Lung (tissue), 12 donors: Measurements from ENCODE around the gene ALKAL2. TPM values are rescaled to one million over a fixed set of nuclear protein-coding genes. Genes with fewer than 3 reads are reported as not detected.
A peak's percentile ranks its signal among the peaks of the same experiment; 100 is the strongest.

Experiments
- ATAC-seq: fragments of 200-7000 bp; cut with Tn5 transposase; one replicate; pipeline ENCODE4 v1.9.1; 2020; ENCODE audit warnings: moderate number of reproducible peaks; ENCODE audit not compliant: insufficient read depth, low FRiP score
- DNase-seq, 3 donors: peaks; one replicate each; pipeline ENCODE4 v3.0.0-alpha.2; 2013 to 2017
- H3K27ac ChIP-seq, 2 donors: one replicate each; pipeline ENCODE4 v1.5.1; 2013; ENCODE audit warnings: mild to moderate bottlenecking in 2 of 2, moderate library complexity in 2 of 2, control low read depth in 1 of 2, inconsistent platforms in 1 of 2, low read depth in 1 of 2, low read length in 1 of 2
- H3K27me3 ChIP-seq, 3 donors: one replicate each; pipeline ENCODE4 v1.5.1; 2013; ENCODE audit warnings: low read length in 2 of 3; ENCODE audit not compliant: control insufficient read depth in 3 of 3, insufficient read depth in 3 of 3
- H3K36me3 ChIP-seq, 4 donors: one replicate each; pipeline ENCODE4 v1.5.1; 2013; ENCODE audit warnings: low read length in 4 of 4, mild to moderate bottlenecking in 1 of 4, moderate library complexity in 1 of 4; ENCODE audit not compliant: control insufficient read depth in 4 of 4, insufficient read depth in 4 of 4
- H3K4me1 ChIP-seq, 5 donors: one replicate each; pipeline ENCODE4 v1.5.1; 2013; ENCODE audit warnings: low read length in 5 of 5, mild to moderate bottlenecking in 2 of 5, moderate library complexity in 1 of 5; ENCODE audit not compliant: control insufficient read depth in 5 of 5, insufficient read depth in 5 of 5
- H3K4me3 ChIP-seq: one replicate; pipeline ENCODE4 v1.5.1; 2013; ENCODE audit warnings: mild to moderate bottlenecking, control low read depth, moderate library complexity
- H3K9ac ChIP-seq, 2 donors: one replicate each; pipeline ENCODE4 v1.5.1; 2013; ENCODE audit warnings: low read length in 2 of 2, control low read depth in 1 of 2; ENCODE audit not compliant: insufficient read depth in 1 of 2
- H3K9me3 ChIP-seq, 4 donors: one replicate each; pipeline ENCODE4 v1.5.1; 2013; ENCODE audit warnings: low read length in 3 of 4, mild to moderate bottlenecking in 1 of 4, moderate library complexity in 1 of 4; ENCODE audit not compliant: control insufficient read depth in 4 of 4, insufficient read depth in 3 of 4
- CTCF ChIP-seq: IDR thresholded peaks from 2 replicates; pipeline ENCODE4 v1.5.1; 2012; ENCODE audit warnings: mild to moderate bottlenecking; ENCODE audit errors: control extremely low read depth, extremely low read depth
- WGBS, 2 donors: extraction: QIAGEN DNeasy Blood & Tissue Kit; methylation state at CpG; one replicate each; pipeline ENCODE4 v1.1.7; 2013; 5-methylcytosine and 5-hydroxymethylcytosine counted together
- polyA plus RNA-seq, 2 donors: library from polyadenylated mRNA; stranded (reverse); fragments of 200-250 nt; gene quantifications; one replicate each; pipeline ENCODE4 v1.2.1, GENCODE V29; 2013
- total RNA-seq, 2 donors: library from RNA; depleted of rRNA in 1 of 2; stranded (reverse); fragments of >200 nt in 1 of 2; gene quantifications; one replicate each; pipeline ENCODE4 v1.2.1, GENCODE V29; 2014 to 2021
- donor health status: control.
- donor health status: control.
- donor health status: Bipolar disorder and iron deficiency.
- donor health status: healthy.
- donor health status: DM: yes; HTN: yes; CAD: no.

Gene ALKAL2
- total and polyA plus RNA-seq, 4 donors = 13.4 to 31.3 (median 19.1) TPM

- Histone ChIP-seq H3K4me3 (no peak overlapping the region), H3K36me3 (peaks cover 8 to 30% (median 13%) of the 10 kb centered on the region in 4 donors)
- no peak for TF ChIP-seq CTCF
Measured at GRCh38 chr2:249538-250042, 38.3 kb downstream of the ALKAL2 start.

GRCh38 chr2:248724-249123, 39.2 kb downstream of the ALKAL2 start:
- no peaks in the 10 kb centered on the region for H3K4me1 ChIP-seq
- H3K36me3 ChIP-seq = peaks cover 10 to 35% (median 15%) of the 10 kb centered on the region in 4 donors
- 89 to 91% methylated on average over 2 of the region's 2 CpGs for WGBS, 2 donors
- H3K27ac ChIP-seq = no peak overlapping the region
- ATAC-seq (no peak), DNase-seq (no peak)
- TF ChIP-seq CTCF = no peak
- no peaks in the 10 kb centered on the region for H3K9me3 ChIP-seq
- no peaks in the 10 kb centered on the region for H3K27me3 ChIP-seq
- no peak overlapping the region for H3K9ac ChIP-seq
- no peak overlapping the region for H3K4me3 ChIP-seq

More at GRCh38 chr2:249538-250042, 38.3 kb downstream of the ALKAL2 start:
- H3K27ac ChIP-seq = no peak overlapping the region
- ATAC-seq (no peak), DNase-seq (no peak)
- H3K9me3 ChIP-seq = no peaks in the 10 kb centered on the region
- no peak overlapping the region for H3K9ac ChIP-seq
- no peaks in the 10 kb centered on the region for H3K27me3 ChIP-seq
- H3K4me1 ChIP-seq = no peaks in the 10 kb centered on the region
- WGBS, 2 donors = 92% methylated on average over 15 of the region's 15 CpGs

GRCh38 chr2:246489-247144, 41.3 kb downstream of the ALKAL2 start:
- DNase-seq (peak; percentile 28 to 75 (median 64)), ATAC-seq (peak; percentile 77)
- peak; percentile 23 for TF ChIP-seq CTCF
- 64 to 68% methylated on average over 6 of the region's 6 CpGs for WGBS, 2 donors
- no peak overlapping the region for H3K4me3 ChIP-seq
- H3K27ac ChIP-seq = no peak overlapping the region
- H3K9me3 ChIP-seq = peaks cover 0 to 2% (median 0%) of the 10 kb centered on the region in 4 donors
- no peaks in the 10 kb centered on the region for H3K27me3 ChIP-seq
- no peaks in the 10 kb centered on the region for H3K4me1 ChIP-seq
- peaks cover 15 to 40% (median 23%) of the 10 kb centered on the region in 4 donors for H3K36me3 ChIP-seq
- H3K9ac ChIP-seq = no peak overlapping the region
